ENCODE data around the gene ZNF280A.
"Not testable (repeated sequence)": the region's sequence is repeated elsewhere in the genome, so short reads cannot be mapped to it uniquely, and the experiment has no call there.

ZNF280A gene

GRCh38 chr22:22533863-22534262 is 13.8 kb upstream of the ZNF280A start:
- Histone ChIP-seq H3K36me3 (replicated peaks; ENCODE audit: insufficient read depth, low read length) (no peaks in the 10 kb centered on the region), H3K4me2 (ENCODE audit: low read depth, low read length) (no peak overlapping the region), H3K4me3 (ENCODE audit: low read length) (no peak overlapping the region), H3K9me2 (replicated peaks; ENCODE audit: insufficient read depth, low read length) (no peaks in the 10 kb centered on the region), H3K27me3 (replicated peaks; ENCODE audit: insufficient read depth, low read length) (no peaks in the 10 kb centered on the region), H3F3A (ENCODE audit: insufficient read depth, low read length) (no peaks in the 10 kb centered on the region), H4K20me1 (ENCODE audit: insufficient read depth, low read length) (no peaks in the 10 kb centered on the region), H3K79me2 (ENCODE audit: low read length) (no peaks in the 10 kb centered on the region), H3K9ac (ENCODE audit: low read length) (no peak overlapping the region), H3K9me3 (replicated peaks; ENCODE audit: insufficient read depth, low read length) (no peaks in the 10 kb centered on the region), H2AFZ (ENCODE audit: low read length) (no peak overlapping the region), H3K27ac (ENCODE audit: low read length) (no peak overlapping the region), H3K4me1 (ENCODE audit: low read length) (no peaks in the 10 kb centered on the region)
- TF ChIP-seq EZH2 (optimal IDR thresholded peaks at IDR 0.05; ENCODE audit: low read depth, low read length) (no peak), EZH2phosphoT487 (IDR thresholded peaks at IDR 0.05; ENCODE audit: low read length) (no peak), CTCF (IDR thresholded peaks at IDR 0.05; ENCODE audit: low read length) (no peak)
- no peak for DNase-seq

GRCh38 chr22:22533417-22533816 is 13.3 kb upstream of the ZNF280A start:
- Histone ChIP-seq H3F3A (ENCODE audit: insufficient read depth, low read length) (no peaks in the 10 kb centered on the region), H4K20me1 (ENCODE audit: insufficient read depth, low read length) (no peaks in the 10 kb centered on the region), H3K4me2 (ENCODE audit: low read depth, low read length) (no peak overlapping the region), H3K79me2 (ENCODE audit: low read length) (no peaks in the 10 kb centered on the region), H3K27me3 (replicated peaks; ENCODE audit: insufficient read depth, low read length) (no peaks in the 10 kb centered on the region), H3K9me3 (replicated peaks; ENCODE audit: insufficient read depth, low read length) (no peaks in the 10 kb centered on the region), H3K27ac (ENCODE audit: low read length) (no peak overlapping the region), H2AFZ (ENCODE audit: low read length) (no peak overlapping the region), H3K36me3 (replicated peaks; ENCODE audit: insufficient read depth, low read length) (no peaks in the 10 kb centered on the region), H3K9ac (ENCODE audit: low read length) (no peak overlapping the region), H3K4me1 (ENCODE audit: low read length) (no peaks in the 10 kb centered on the region), H3K4me3 (ENCODE audit: low read length) (no peak overlapping the region), H3K9me2 (replicated peaks; ENCODE audit: insufficient read depth, low read length) (no peaks in the 10 kb centered on the region)
- DNase-seq: no peak
- TF ChIP-seq CTCF (IDR thresholded peaks at IDR 0.05; ENCODE audit: low read length) (no peak), EZH2phosphoT487 (IDR thresholded peaks at IDR 0.05; ENCODE audit: low read length) (no peak), EZH2 (optimal IDR thresholded peaks at IDR 0.05; ENCODE audit: low read depth, low read length) (no peak)

GRCh38 chr22:22532547-22533071 is 12.5 kb upstream of the ZNF280A start:
- H3K79me2 ChIP-seq (ENCODE audit: low read length); H3F3A ChIP-seq (ENCODE audit: insufficient read depth, low read length); H3K27me3 ChIP-seq (replicated peaks; ENCODE audit: insufficient read depth, low read length); H4K20me1 ChIP-seq (ENCODE audit: insufficient read depth, low read length); H3K4me1 ChIP-seq (ENCODE audit: low read length); H3K36me3 ChIP-seq (replicated peaks; ENCODE audit: insufficient read depth, low read length); H3K4me3 ChIP-seq (ENCODE audit: low read length); H2AFZ ChIP-seq (ENCODE audit: low read length); DNase-seq; H3K9me2 ChIP-seq (replicated peaks; ENCODE audit: insufficient read depth, low read length); H3K9me3 ChIP-seq (replicated peaks; ENCODE audit: insufficient read depth, low read length); H3K4me2 ChIP-seq (ENCODE audit: low read depth, low read length); H3K9ac ChIP-seq (ENCODE audit: low read length); H3K27ac ChIP-seq (ENCODE audit: low read length): not testable (repeated sequence)

- Histone ChIP-seq H3K79me2 (ENCODE audit: low read length) (no peaks in the 10 kb centered on the region), H3F3A (ENCODE audit: insufficient read depth, low read length) (no peaks in the 10 kb centered on the region), H3K27me3 (replicated peaks; ENCODE audit: insufficient read depth, low read length) (no peaks in the 10 kb centered on the region), H3K9me2 (replicated peaks; ENCODE audit: insufficient read depth, low read length) (no peaks in the 10 kb centered on the region), H3K4me1 (ENCODE audit: low read length) (no peaks in the 10 kb centered on the region), H4K20me1 (ENCODE audit: insufficient read depth, low read length) (no peaks in the 10 kb centered on the region), H3K36me3 (replicated peaks; ENCODE audit: insufficient read depth, low read length) (no peaks in the 10 kb centered on the region), H3K9ac (ENCODE audit: low read length) (no peak overlapping the region), H2AFZ (ENCODE audit: low read length) (no peak overlapping the region), H3K9me3 (replicated peaks; ENCODE audit: insufficient read depth, low read length) (no peaks in the 10 kb centered on the region), H3K27ac (ENCODE audit: low read length) (no peak overlapping the region), H3K4me3 (ENCODE audit: low read length) (no peak overlapping the region), H3K4me2 (ENCODE audit: low read depth, low read length) (no peak overlapping the region)
- no peak for DNase-seq
- no peak for TF ChIP-seq EZH2phosphoT487 (IDR thresholded peaks at IDR 0.05; ENCODE audit: low read length)
- TF ChIP-seq EZH2 (optimal IDR thresholded peaks at IDR 0.05; ENCODE audit: low read depth, low read length): no peak
Measured at GRCh38 chr22:22531770-22532546, 11.9 kb upstream of the ZNF280A start.
